Keratinocyte (primary cell): ENCODE data around the gene NAPA. TPM values are rescaled to one million over a fixed set of nuclear protein-coding genes. Genes with fewer than 3 reads are reported as not detected.

ENCODE experiments used
- DNase-seq: peaks from one replicate; pipeline ENCODE4 v3.0.0-alpha.2; 2011; ENCODE audit warnings: low read depth, missing footprints, low spot score
- FAIRE-seq: peaks from 2 replicates; lab custom pipeline; 2011; peaks lifted over from hg19 to GRCh38; lab: Jason Lieb, UNC
- H2AFZ ChIP-seq: 2 replicates; pipeline ENCODE4 v1.6.0; 2012; ENCODE audit warnings: low read length, control low read depth, inconsistent platforms; ENCODE audit not compliant: control insufficient read depth
- H3K27ac ChIP-seq: 2 replicates; pipeline ENCODE4 v1.5.1; 2011; ENCODE audit warnings: low read length; ENCODE audit not compliant: control insufficient read depth, insufficient read depth
- H3K27me3 ChIP-seq: 3 replicates; pipeline ENCODE4 v1.6.0; 2011; ENCODE audit warnings: low read length; ENCODE audit not compliant: control insufficient read depth, insufficient read depth; ENCODE audit errors: extremely low read depth
- H3K36me3 ChIP-seq, 2 experiments: 2 replicates in 1 of 2; 3 replicates in 1 of 2; pipeline ENCODE4 v1.5.1; 2011; ENCODE audit warnings: low read length in 2 of 2, mild to moderate bottlenecking in 1 of 2; ENCODE audit not compliant: control insufficient read depth in 2 of 2, insufficient read depth in 2 of 2; ENCODE audit errors: extremely low read depth in 1 of 2
- H3K4me1 ChIP-seq: 3 replicates; pipeline ENCODE4 v1.5.1; 2011; ENCODE audit warnings: low read length; ENCODE audit not compliant: control insufficient read depth, insufficient read depth; ENCODE audit errors: extremely low read depth
- H3K4me2 ChIP-seq: 3 replicates; pipeline ENCODE4 v1.6.0; 2011; ENCODE audit warnings: low read depth, low read length; ENCODE audit not compliant: control insufficient read depth, insufficient read depth; ENCODE audit errors: extremely low read depth
- H3K4me3 ChIP-seq, 3 experiments: fragments of 200-600 bp in 1 of 3; sonication (generic) in 1 of 3; 2 replicates in 2 of 3; 3 replicates in 1 of 3; pipeline ENCODE4 v1.5.1; 2011 to 2016; ENCODE audit warnings: low read length in 3 of 3, mild to moderate bottlenecking in 3 of 3, control low read depth in 2 of 3, inconsistent platforms in 1 of 3, low read depth in 1 of 3, mixed read lengths in 1 of 3, mixed run types in 1 of 3, moderate library complexity in 1 of 3; ENCODE audit not compliant: control insufficient read depth in 2 of 3, insufficient read depth in 2 of 3; ENCODE audit errors: extremely low read depth in 1 of 3
- H3K79me2 ChIP-seq: 2 replicates; pipeline ENCODE4 v1.6.0; 2012; ENCODE audit warnings: low read length; ENCODE audit not compliant: control insufficient read depth, insufficient read depth
- H3K9ac ChIP-seq: 3 replicates; pipeline ENCODE4 v1.6.0; 2011; ENCODE audit warnings: low read length; ENCODE audit not compliant: control insufficient read depth, insufficient read depth; ENCODE audit errors: extremely low read depth
- H3K9me1 ChIP-seq: 3 replicates; pipeline ENCODE4 v1.6.0; 2011; ENCODE audit warnings: low read length; ENCODE audit not compliant: control insufficient read depth, insufficient read depth; ENCODE audit errors: extremely low read depth
- H3K9me3 ChIP-seq: 2 replicates; pipeline ENCODE4 v1.5.1; 2012; ENCODE audit warnings: low read depth, low read length; ENCODE audit not compliant: control insufficient read depth
- H4K20me1 ChIP-seq: 3 replicates; pipeline ENCODE4 v1.6.0; 2011; ENCODE audit warnings: low read length; ENCODE audit not compliant: control insufficient read depth, insufficient read depth; ENCODE audit errors: extremely low read depth
- EZH2 ChIP-seq: IDR thresholded peaks from one replicate; pipeline ENCODE4 v1.6.1; 2012; ENCODE audit warnings: inconsistent platforms, mild to moderate bottlenecking, low read length, moderate library complexity
- dilution Hi-C: fragments of 300-500 bp; cut with MboI; formaldehyde crosslinking; loops from one replicate; pipeline ENCODE4 v1.7.0; 2020; ENCODE audit warnings: low sequenced_read_pairs; ENCODE audit not compliant: extremely low pct_ligation_motif_present
- polyA plus RNA-seq, 5 experiments: library from polyadenylated mRNA; depleted of rRNA in 3 of 5; stranded (reverse) in 3 of 5; stranded (forward) in 1 of 5; unstranded in 1 of 5; fragments of >200 nt; gene quantifications; 1 replicate in 1 of 5; 2 replicates in 3 of 5; 3 replicates in 1 of 5; pipeline versions ENCODE4 v1.2.1 to v1.2.3, GENCODE V29; 2011 to 2012; ENCODE audit warnings: missing spikeins in 2 of 5, low read depth in 1 of 5, low replicate concordance in 1 of 5
- TF ChIP-seq, protein P1 (sequence below), 3 experiments: IDR thresholded peaks in 1 of 3; conservative IDR thresholded peaks in 1 of 3; optimal IDR thresholded peaks in 1 of 3; 2 replicates in 2 of 3; 3 replicates in 1 of 3; pipeline versions ENCODE3 to v1.5.1; 2011; ENCODE audit warnings: low read length in 3 of 3, mild to moderate bottlenecking in 3 of 3, moderate library complexity in 2 of 3, control low read depth in 1 of 3, inconsistent platforms in 1 of 3; ENCODE audit not compliant: insufficient read depth in 2 of 3; ENCODE audit errors: extremely low read depth in 1 of 3

The NAPA gene
- polyA plus RNA-seq, 1 donor (not counting 4 experiments of a cell fraction or from before 2014, with no cell fraction given) = 89.0 TPM

DNA sequence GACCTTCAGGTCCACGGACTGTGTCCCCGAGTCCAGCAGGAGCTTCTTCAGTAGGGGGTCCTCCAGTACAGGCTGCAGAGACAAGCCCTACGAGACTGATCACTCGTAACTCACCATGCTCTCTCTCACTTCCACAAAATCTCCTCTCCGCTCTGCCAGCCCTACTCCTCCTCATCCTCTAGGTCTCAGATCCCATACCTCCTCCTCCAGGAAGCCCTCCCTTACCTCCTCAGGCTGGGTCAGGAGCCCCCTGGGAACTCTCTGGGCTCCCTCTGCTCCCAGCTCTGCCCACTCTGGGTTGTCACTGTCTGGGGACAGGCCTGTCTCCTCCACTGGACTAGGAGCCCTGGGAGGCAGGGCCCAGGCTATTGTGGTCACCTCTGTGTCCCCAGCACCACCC lies 23.9 kb upstream of the NAPA start:
- dilution Hi-C loops = no loop called here
- FAIRE-seq = no peak

DNA sequence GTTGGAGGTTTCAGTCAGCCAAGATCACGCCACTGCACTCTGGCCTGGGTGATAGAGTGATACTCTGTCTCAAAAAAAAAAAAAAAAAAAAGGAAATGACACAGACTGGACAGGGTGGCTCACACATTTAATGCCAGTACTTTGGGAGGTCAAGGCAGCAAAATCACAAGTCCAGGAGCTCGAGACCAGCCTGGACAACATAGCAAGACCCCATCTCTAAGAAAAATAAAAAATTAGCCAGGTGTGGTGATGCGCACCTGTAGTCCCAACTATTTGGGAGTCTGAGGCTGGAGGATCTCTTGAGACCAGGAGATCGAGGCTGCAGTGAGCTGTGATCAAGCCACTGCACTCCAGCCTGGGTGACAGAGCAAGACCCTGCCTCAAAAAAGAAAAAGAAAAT lies 22.6 kb upstream of the NAPA start:
- Histone ChIP-seq H3K4me3 (no peak overlapping the region), H4K20me1 (no peaks in the 10 kb centered on the region), H3K4me2 (no peak overlapping the region), H2AFZ (no peak overlapping the region), H3K27me3 (no peaks in the 10 kb centered on the region), H3K9me1 (no peaks in the 10 kb centered on the region), H3K9ac (no peak overlapping the region), H3K79me2 (no peaks in the 10 kb centered on the region), H3K9me3 (no peaks in the 10 kb centered on the region), H3K4me1 (no peaks in the 10 kb centered on the region), H3K36me3 (no peaks in the 10 kb centered on the region), H3K27ac (no peak overlapping the region)
- dilution Hi-C loops = no loop called here
- no peak for DNase-seq
- no peak for FAIRE-seq
- TF ChIP-seq, protein P1, sequence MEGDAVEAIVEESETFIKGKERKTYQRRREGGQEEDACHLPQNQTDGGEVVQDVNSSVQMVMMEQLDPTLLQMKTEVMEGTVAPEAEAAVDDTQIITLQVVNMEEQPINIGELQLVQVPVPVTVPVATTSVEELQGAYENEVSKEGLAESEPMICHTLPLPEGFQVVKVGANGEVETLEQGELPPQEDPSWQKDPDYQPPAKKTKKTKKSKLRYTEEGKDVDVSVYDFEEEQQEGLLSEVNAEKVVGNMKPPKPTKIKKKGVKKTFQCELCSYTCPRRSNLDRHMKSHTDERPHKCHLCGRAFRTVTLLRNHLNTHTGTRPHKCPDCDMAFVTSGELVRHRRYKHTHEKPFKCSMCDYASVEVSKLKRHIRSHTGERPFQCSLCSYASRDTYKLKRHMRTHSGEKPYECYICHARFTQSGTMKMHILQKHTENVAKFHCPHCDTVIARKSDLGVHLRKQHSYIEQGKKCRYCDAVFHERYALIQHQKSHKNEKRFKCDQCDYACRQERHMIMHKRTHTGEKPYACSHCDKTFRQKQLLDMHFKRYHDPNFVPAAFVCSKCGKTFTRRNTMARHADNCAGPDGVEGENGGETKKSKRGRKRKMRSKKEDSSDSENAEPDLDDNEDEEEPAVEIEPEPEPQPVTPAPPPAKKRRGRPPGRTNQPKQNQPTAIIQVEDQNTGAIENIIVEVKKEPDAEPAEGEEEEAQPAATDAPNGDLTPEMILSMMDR (optimal IDR thresholded peaks at IDR 0.05 in 1 of 3, IDR thresholded peaks at IDR 0.05 in 1 of 3, conservative IDR thresholded peaks at IDR 0.05 in 1 of 3; ENCODE audit: extremely low read depth in 1 of 3, insufficient read depth in 2 of 3, low read length in 3 of 3) = no peak
- no peak for TF ChIP-seq EZH2

More for the DNA sequence above, 23.9 kb upstream of the NAPA start:
- Histone ChIP-seq H3K36me3 (no peaks in the 10 kb centered on the region), H3K9me3 (no peaks in the 10 kb centered on the region), H3K4me2 (no peak overlapping the region), H3K9me1 (no peaks in the 10 kb centered on the region), H3K79me2 (no peaks in the 10 kb centered on the region), H3K27me3 (peaks cover 4% of the 10 kb centered on the region), H3K4me1 (no peaks in the 10 kb centered on the region), H2AFZ (no peak overlapping the region), H3K27ac (no peak overlapping the region), H3K4me3 (no peak overlapping the region), H4K20me1 (no peaks in the 10 kb centered on the region), H3K9ac (no peak overlapping the region)
- TF ChIP-seq EZH2 = no peak
- TF ChIP-seq, protein P1 (optimal IDR thresholded peaks at IDR 0.05 in 1 of 3, IDR thresholded peaks at IDR 0.05 in 1 of 3, conservative IDR thresholded peaks at IDR 0.05 in 1 of 3; ENCODE audit: extremely low read depth in 1 of 3, insufficient read depth in 2 of 3, low read length in 3 of 3) = no peak
- no peak for DNase-seq
